Activated T-helper 1 cell treated with Interleukin-2 at 50 U/mL for 16 hours (primary cell): ENCODE measurements around the gene SSBP3.
"Not testable (repeated sequence)": the region's sequence is repeated elsewhere in the genome, so short reads cannot be mapped to it uniquely, and the experiment has no call there.

ENCODE experiments used
- DNase-seq: peaks from one replicate; pipeline ENCODE4 v3.0.0-alpha.2; 2020; ENCODE audit warnings: low read depth

Gene SSBP3

GRCh38 chr1:54391450-54392209, 14.6 kb downstream of the SSBP3 start:
- DNase-seq, result no peak

- no peak for DNase-seq
Observed at GRCh38 chr1:54390655-54391054, 15.5 kb downstream of the SSBP3 start.

- not testable (repeated sequence) for DNase-seq
Observed at GRCh38 chr1:54389608-54390007, 16.6 kb downstream of the SSBP3 start.

GRCh38 chr1:54387419-54387818, 18.8 kb downstream of the SSBP3 start:
- DNase-seq, result no peak

GRCh38 chr1:54385727-54386022, 20.5 kb downstream of the SSBP3 start:
- DNase-seq, result no peak

GRCh38 chr1:54384918-54385726, 21.1 kb downstream of the SSBP3 start:
- no peak for DNase-seq

GRCh38 chr1:54384471-54384870, 21.7 kb downstream of the SSBP3 start:
- no peak for DNase-seq

- DNase-seq, result no peak
Observed at GRCh38 chr1:54381524-54381923, 24.7 kb downstream of the SSBP3 start.

GRCh38 chr1:54380290-54380882, 25.8 kb downstream of the SSBP3 start:
- DNase-seq, result no peak

- no peak for DNase-seq
Observed at GRCh38 chr1:54379555-54380289, 26.5 kb downstream of the SSBP3 start.

- no peak for DNase-seq
Observed at GRCh38 chr1:54378874-54379554, 27.2 kb downstream of the SSBP3 start.

- no peak for DNase-seq
Observed at GRCh38 chr1:54378157-54378873, 27.9 kb downstream of the SSBP3 start.

- DNase-seq, result no peak
Observed at GRCh38 chr1:54377040-54377691, 29.0 kb downstream of the SSBP3 start.

- DNase-seq, result no peak
Observed at GRCh38 chr1:54376430-54377039, 29.7 kb downstream of the SSBP3 start.

GRCh38 chr1:54375712-54376429, 30.3 kb downstream of the SSBP3 start:
- DNase-seq, result no peak

- DNase-seq, result no peak
Observed at GRCh38 chr1:54375298-54375697, 30.9 kb downstream of the SSBP3 start.

- DNase-seq, result no peak
Observed at GRCh38 chr1:54374766-54375165, 31.4 kb downstream of the SSBP3 start.

- no peak for DNase-seq
Observed at GRCh38 chr1:54372978-54373377, 33.2 kb downstream of the SSBP3 start.

GRCh38 chr1:54371942-54372275, 34.3 kb downstream of the SSBP3 start:
- DNase-seq, result no peak
